BJ (cell line): ENCODE measurements around the gene OTOGL. TPM values are rescaled to one million over a fixed set of nuclear protein-coding genes. Genes with fewer than 3 reads are reported as not detected.

Experiments used
- CTCF ChIA-PET: fragments of 350-600 bp; formaldehyde crosslinking; extraction: SDS; loops from one replicate; lab custom pipeline; 2021; ENCODE audit warnings: antibody characterized with exemption, inconsistent platforms; lab: Yijun Ruan, JAX
- POLR2A ChIA-PET: fragments of 300-600 bp; sonication (Branson Sonifier 250); formaldehyde crosslinking; extraction: SDS; loops from one replicate; lab custom pipeline; 2021; ENCODE audit warnings: antibody characterized with exemption; lab: Charles Lee
- DNase-seq: peaks from one replicate; pipeline ENCODE4 v3.0.0-alpha.2; 2011; ENCODE audit warnings: low read depth
- H3K27me3 ChIP-seq: 2 replicates; pipeline ENCODE4 v1.6.0; 2011; ENCODE audit warnings: low read length; ENCODE audit not compliant: control insufficient read depth, insufficient read depth
- H3K36me3 ChIP-seq: 2 replicates; pipeline ENCODE4 v1.5.1; 2011; ENCODE audit warnings: low read length; ENCODE audit not compliant: control insufficient read depth, insufficient read depth
- H3K4me3 ChIP-seq: 2 replicates; pipeline ENCODE4 v1.5.1; 2011; ENCODE audit warnings: low read depth, mild to moderate bottlenecking, control low read depth, low read length
- CTCF ChIP-seq: IDR thresholded peaks from 2 replicates; pipeline ENCODE4 v1.5.1; 2011; ENCODE audit warnings: low read depth, mild to moderate bottlenecking, control low read depth, inconsistent platforms, low read length, moderate library complexity; ENCODE audit not compliant: insufficient read depth
- polyA plus RNA-seq: library from polyadenylated mRNA; depleted of rRNA; stranded (reverse); fragments of >200 nt; gene quantifications from 2 replicates; pipeline ENCODE4 v1.2.3, GENCODE V29; 2011; rRNA removed
- small RNA-seq: library from RNA; depleted of rRNA; stranded (forward); fragments of <200 nt; gene quantifications from one replicate; pipeline ENCODE3, GENCODE V24; 2012; ENCODE audit warnings: low replicate concordance, low read depth; ENCODE audit not compliant: insufficient read length

Gene OTOGL
- polyA plus RNA-seq, 1 experiment, result 0.10 TPM

DNA sequence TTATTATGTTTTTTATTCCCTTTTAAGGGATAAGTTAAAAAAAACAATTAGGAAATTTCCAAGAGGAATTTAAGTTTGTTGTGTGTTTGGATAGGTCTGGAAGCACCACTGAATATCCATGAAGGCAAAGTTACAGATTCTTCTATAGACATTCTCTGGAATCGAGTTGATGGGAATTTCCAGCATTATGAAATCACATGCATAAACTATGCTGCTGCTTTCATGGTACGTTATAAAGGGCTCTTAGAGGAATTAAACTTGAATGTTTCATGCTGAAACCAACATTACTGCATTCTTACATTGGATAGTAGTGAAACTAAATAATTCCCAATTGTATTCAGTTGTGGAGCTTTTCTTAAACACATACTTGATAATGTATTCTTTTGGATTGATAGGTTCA, 323.2 kb downstream of the OTOGL start:
- TF ChIP-seq CTCF, result no peak
- Histone ChIP-seq H3K4me3 (no peak overlapping the region), H3K27me3 (no peaks in the 10 kb centered on the region), H3K36me3 (no peaks in the 10 kb centered on the region)
- DNase-seq, result peak; percentile 26
- CTCF ChIA-PET, result no interaction called here
- POLR2A ChIA-PET, result interaction anchor here (0.6 kb wide), 1 partner anchor 9 kb away, joined by 9 read pairs; no protein-coding TSS in a partner anchor

Small RNA genes within 50 kb of the gene (small RNA-seq; reads per million reads assigned to genes)
- gene RN7SKP261, result not detected
- not detected for gene RNU7-106P

Other genes starting within 250 kb of the OTOGL start
- gene PPP1R12A, start 164.4 kb upstream of the OTOGL start, polyA plus RNA-seq, result 52.4 and 71.9 TPM in 2 replicates